HG03025 (cell line): ENCODE results near the gene LRRC4C.

Source experiments
- ATAC-seq: cut with Tn5 transposase; IDR thresholded peaks from one replicate; pipeline ENCODE4 v1.9.1; 2021; ENCODE audit warnings: mild to moderate bottlenecking, moderate library complexity; ENCODE audit not compliant: unreplicated experiment, low FRiP score

Gene LRRC4C

DNA sequence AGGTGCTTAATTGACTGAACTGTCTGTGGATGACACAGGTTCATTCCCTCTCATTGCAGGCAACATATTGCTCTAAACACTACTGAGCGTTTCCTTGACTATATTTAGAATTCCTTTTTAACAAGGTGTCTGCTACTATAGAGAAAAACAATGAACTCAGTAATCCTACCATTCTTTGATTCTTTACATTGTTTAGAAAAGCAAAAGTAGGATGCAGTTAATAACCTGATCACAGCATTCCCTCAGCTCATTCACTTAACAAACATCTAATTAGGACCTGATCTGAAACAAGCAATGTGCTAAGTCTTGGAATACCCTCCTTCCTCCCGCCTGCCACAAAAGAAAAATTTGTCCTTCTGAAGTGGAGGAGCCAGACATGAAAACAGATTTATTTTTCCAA, 313.1 kb downstream of the LRRC4C start:
- no peak for ATAC-seq

DNA sequence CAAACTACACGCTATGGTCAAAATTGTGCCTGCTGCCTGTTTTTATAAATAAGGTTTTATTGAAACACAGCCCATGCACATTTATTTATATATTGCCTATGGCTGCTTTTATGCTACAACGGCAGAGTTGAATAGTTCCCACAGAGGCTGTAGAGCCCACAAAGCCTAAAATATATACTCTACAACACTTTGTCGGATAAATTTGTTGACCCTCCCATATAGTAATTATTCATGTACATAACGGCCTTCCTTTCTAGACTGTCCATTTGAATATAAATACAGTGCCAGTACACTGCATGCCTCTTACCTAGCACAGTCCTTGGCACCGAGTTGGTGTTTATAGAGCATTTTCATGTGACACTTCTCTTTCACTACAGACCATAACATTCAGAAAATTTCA, 314.0 kb downstream of the LRRC4C start:
- ATAC-seq, result no peak

DNA sequence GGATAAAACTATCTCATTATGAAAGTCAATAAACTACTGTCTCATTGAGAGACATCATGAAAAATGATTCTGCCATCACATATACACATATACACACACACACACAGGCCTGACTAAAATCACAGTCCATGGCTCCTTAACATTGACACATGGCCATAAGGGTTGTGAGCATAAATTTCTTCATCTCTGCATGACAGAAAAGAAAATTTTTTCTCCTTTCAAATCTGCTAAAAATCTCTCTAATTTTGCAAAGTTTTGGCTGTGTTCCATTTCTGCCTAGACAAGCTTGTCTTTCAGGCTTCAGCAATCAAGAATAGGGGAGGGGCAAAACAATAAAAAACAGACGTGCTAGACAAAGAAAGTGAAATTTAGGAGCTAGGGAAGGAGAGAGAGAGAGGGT, 324.5 kb downstream of the LRRC4C start:
- no peak for ATAC-seq

DNA sequence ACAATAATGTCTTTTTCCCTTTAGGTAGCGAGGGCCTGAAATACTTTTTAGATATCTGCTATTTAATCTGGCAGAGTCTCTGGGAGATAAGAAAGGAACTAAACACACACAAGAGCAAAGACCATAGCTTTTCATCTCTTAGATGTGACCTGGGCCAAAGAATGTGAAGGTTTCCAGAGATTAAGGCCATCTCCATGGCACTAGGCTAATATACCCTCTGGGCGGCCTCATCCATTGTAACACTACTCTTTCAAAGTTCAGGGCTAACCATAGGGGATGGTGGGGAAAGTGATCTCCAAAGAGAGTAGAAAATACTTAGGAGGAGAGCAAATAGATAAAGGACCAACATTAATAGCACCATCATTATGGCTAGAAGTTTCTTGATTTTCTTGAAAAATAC, 326.4 kb downstream of the LRRC4C start:
- ATAC-seq, result no peak

DNA sequence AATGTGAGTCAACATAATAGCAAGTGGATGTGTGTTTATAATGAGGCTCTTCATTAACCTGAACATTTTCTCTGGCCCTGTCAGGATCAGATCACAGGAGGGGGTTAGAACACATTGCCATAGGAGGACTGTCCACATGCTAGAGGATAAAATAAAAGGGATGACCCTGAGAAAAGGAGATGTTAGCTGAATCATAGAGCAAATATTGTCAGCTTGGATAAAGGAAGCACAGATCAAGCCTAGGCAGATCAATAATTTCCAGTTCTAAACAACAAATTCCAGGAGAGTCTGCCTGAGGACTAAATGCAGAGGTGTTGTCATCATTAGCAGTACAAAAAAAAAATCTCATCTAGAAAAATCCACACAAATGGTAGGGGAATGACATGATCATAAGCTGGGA, 337.9 kb downstream of the LRRC4C start:
- no peak for ATAC-seq

DNA sequence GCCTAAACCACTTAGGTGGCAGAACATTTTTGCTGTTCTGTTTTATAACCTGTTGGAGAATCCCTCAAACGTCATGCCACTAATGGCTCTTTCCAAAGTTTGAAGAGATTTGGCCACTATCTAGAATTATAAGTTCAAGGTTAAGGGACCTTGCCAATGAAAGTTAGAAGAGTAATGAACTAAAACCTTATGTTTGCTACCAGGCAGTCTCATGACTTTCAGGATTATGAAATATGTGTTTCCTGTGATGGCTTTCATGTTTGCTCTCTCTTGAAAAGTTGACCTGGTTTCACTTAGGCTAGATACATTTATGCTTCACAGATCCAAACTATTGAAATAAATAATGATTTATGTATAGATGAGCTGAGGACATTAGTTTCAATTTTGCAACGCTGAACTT, 340.0 kb downstream of the LRRC4C start:
- no peak for ATAC-seq

DNA sequence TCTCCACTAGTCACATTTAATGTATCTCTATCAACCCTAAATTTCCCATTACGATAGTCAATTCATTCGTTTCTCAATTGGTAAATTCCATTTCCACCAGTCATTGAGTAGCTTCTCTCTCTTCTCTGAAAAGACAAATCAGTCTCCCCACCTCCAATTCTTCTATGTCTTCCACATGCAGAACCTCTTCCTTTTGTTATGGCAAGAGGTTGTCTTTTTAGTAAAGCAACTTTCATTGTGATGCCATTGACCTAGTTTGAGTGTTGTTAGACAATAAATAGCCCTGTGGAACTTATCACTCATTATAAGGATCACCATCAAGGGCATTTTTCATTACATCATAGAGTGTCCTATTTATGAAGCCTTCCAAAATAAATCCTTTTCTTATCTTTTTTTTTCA, 340.9 kb downstream of the LRRC4C start:
- ATAC-seq, result no peak

DNA sequence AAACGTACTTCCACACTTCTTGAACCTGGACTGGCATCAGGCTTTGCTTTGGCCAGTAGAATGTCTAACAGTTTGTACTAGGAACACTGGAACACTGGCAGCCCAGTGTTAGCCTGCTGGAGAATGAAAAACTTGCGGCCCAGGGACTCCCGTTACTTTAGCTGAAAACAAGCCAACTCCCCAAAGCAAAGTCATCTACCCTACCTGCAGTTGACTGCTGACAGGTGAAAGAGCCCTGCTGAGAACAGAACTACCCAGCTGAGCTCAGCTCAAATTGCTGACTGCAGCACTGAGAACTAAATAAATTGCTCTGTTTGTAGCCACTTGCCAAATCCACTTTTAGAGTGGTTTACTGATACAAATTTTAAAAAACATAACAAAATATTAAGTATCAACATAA, 342.5 kb downstream of the LRRC4C start:
- no peak for ATAC-seq

DNA sequence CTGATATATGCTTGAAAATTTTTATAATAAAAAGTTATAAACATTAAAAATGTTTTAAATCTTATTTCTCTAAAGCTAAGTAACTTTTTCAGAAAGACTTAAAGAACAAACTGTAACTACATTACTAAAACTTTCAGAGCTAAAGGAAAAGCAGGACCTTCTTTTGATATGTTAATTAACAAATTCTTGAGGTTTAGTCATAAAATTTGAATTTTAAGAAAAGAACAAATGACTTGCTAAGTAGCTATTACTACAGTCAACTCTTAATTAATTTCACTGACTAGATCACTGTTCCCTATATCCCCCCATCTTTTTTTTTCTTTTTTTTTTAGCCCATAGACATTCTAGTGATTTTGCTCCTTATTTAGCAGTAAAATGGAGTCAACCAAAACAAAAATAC, 344.4 kb downstream of the LRRC4C start:
- no peak for ATAC-seq

DNA sequence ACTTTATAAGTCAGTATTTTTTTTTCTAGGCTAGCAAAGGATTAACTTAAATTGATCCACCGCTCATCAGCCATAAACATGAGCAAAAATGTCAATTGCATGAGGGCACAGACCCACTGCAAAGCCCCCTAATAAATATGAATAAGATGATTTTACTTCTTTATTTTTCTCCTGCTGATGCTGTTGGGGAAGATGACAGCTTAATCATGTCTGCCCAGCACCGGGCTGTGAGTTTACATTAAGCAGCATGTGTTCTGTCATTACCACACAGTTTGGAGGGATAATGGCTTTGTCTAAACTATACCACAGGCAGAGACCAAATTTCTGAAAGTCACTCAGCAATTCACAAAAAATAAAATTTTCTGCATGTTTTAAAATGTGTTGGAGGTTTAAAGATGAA, 346.3 kb downstream of the LRRC4C start:
- ATAC-seq, result no peak

DNA sequence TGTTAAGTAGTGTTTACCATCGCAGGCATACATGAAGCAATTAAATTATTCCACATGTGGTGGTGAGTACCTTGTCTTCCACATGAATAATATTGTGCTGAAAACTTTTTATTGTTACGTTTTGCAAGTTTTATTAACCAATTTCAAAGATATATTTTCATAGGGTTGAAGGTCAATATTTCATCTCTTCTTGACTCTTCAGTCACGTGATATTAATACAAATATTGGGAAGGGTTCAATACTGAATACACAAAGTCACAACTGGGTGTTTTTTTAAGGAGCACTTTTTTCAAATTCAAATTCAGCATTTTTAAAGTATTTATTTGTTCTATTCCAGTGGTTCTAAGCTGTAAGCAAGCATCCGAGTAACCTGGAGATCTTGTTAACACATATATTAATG, 348.9 kb downstream of the LRRC4C start:
- no peak for ATAC-seq

DNA sequence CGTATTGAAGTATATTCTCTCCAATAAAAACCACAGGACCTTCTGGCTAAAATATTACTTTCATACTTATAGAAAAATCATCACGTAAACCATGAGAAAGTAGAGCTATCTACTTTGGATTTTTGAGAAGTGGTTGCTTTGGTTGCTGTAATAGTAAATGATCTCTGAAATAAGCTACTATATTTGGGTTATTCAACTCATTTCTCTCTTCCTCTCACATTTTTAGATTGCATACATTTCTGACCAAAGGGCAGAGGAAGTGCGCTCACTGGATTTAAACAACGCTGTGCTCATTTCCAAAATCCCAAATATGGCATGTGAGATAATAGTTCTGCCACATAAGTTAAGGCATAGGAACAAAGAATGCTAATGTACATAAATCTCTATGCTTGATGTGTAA, 357.0 kb downstream of the LRRC4C start:
- ATAC-seq, result no peak

DNA sequence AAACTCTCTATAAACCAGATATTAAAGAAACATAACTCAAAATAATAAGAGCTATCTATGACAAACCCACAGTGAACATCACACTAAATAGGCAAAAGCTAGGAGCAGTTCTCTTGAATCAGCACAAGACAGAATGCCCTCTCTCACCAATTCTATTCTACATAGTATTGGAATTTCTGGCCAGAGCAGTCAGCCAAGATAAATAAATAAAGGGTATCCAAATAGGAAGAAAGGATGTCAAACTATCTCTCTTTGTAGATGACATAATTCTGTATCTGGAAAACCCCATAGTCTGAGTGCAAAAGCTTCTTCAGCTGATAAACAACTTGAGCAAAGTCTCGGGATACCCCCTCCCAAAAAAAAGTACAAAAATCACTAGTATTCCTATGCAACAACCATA, 359.8 kb downstream of the LRRC4C start:
- no peak for ATAC-seq

DNA sequence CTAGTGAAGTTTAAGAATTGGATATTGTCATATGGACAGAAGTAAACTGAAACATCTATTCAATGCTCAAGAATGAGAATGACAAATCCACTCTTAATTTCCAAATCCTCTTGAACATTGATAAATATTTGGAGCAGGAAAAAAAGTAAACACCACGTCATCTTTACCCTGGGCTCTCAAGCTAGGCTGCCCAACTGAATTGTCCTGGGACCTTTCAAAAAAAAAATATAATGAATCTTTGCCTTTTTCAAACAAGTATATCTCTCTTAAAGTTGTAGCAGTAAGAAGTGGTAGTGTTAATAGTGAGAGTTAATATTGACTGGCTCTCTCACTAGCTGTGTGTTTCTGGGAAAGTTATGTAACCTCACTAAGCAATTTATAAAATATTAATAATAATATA, 374.3 kb downstream of the LRRC4C start:
- no peak for ATAC-seq

DNA sequence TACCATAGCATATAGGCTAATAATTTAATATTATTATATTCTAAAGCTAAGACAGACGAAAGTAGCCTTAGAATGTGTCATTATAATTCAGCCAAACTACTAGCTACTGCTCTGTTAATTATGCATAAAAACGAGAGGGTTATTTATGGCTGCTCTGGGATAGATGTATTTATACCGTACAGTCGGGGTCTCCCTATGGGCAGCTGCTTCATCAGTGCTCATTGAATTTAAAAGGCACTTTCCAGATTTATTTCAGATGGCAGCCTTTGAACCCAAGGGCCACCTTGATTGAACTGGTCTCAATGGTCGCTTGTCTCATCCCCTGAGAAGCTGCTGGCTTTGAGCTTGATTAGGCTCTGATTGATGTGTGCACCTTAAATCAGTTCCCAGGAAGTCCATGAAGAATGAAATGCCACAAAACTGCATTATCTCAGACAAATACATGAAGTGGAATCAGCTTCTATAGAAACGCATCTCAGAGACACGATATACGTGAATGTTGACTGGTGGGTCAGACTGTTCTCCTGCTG, 377.6 kb downstream of the LRRC4C start:
- ATAC-seq, result no peak

DNA sequence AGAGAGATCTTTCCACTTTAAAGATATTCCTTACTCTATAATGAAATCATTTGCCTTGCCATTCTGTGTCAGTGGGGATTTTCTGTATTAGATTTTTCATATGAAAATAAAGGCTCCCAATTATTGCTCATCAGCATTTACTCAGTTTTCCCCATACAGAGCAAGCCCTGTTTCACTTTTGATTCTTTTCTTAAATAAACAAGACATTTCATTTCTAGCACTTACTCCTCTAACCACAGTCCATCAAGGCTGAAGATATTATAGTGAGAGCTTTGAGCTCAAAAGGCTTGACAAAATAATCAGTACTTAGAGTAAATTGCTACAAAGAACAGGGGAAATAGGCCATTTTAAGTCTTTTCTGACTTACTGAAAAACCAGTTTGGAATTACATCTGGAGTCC, 385.1 kb downstream of the LRRC4C start:
- ATAC-seq, result no peak

DNA sequence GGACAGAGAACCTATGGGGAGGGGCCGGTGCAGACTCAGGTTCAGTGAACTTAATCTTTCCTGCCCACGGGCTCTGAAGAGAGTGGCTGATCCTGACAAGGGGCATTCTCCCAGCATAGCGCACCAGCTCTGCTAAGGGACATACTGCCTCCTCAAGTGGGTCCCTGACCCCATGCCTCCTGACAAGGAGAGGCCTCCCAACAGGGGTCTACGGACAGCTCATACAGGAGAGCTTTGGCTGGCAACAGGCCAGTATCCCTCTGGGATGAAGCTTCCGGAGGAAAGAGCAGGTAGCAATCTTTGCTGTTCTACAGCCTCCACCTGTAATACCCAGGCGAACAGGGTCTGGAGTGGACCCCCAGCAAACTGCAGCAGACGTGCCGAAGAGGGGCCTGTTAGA, 394.0 kb downstream of the LRRC4C start:
- no peak for ATAC-seq

DNA sequence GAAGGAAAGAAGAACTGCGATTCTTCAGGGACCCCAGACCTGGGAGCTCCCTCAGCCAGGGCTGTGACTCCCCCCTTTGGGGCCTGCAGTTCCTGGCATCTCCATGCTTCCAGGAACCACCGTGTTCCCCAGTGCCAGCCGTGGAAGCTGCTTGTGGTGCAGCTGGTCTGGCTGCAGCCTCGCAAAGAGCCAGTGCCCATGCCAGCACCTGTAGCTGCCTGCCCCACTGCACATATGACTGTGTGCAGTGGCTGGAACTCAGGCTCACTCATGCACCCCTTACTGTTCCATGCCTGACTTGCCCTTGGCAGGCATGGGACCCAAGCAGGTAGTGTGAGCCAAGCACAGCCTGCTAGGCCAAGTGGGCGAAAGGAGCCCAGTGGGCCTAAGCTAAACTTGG, 401.3 kb downstream of the LRRC4C start:
- no peak for ATAC-seq

DNA sequence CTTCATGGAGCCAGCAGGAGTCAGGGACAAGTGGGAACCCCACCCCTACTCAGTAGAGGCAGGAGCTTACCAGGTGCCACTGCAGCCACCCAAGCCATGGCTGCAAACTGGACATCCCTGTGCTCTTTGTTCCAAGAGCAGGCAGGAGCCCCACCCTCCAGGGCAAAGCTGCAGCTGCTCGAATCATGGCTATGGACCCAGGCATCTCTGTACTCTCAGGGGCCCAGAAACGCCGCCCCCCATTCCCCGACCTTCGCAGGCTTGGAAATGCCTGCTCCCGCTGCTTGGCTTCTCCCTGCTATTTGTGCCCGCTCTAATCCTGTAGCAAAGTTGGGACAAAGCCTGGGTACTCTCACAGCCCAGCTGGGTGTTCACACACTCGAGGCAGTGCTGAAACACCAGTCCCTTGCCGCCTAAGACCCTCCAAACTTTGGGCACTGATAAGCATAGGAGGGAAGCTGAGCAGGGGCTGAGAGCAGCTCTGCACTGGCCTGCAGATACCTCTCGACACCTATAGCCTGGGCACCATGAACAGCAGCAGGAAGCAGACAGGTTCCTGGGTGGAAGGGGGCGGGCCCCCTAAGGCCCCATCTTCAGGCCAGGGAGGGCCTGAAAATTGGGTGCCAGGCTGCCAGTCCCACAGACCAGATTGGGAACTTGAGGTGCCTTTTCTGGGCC, 402.4 kb downstream of the LRRC4C start:
- ATAC-seq, result no peak

DNA sequence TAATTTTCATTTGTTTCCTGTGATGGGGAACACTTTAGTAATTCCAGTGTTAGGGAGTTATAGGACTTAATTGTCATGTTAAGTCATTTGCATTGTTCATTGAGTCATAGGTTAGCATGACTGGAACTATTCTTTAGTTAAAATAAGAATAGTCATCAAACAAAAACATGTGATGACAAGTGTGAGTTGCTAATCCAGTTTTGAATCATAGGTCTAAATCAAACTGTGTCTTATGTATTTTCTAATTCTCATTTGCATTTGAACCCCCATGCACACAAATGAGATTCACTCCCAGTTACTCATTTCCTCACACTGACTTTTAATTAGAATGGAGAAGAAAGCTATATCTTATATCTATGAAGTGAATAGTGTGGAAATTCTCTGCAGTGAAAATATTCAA, 405.6 kb downstream of the LRRC4C start:
- no peak for ATAC-seq

DNA sequence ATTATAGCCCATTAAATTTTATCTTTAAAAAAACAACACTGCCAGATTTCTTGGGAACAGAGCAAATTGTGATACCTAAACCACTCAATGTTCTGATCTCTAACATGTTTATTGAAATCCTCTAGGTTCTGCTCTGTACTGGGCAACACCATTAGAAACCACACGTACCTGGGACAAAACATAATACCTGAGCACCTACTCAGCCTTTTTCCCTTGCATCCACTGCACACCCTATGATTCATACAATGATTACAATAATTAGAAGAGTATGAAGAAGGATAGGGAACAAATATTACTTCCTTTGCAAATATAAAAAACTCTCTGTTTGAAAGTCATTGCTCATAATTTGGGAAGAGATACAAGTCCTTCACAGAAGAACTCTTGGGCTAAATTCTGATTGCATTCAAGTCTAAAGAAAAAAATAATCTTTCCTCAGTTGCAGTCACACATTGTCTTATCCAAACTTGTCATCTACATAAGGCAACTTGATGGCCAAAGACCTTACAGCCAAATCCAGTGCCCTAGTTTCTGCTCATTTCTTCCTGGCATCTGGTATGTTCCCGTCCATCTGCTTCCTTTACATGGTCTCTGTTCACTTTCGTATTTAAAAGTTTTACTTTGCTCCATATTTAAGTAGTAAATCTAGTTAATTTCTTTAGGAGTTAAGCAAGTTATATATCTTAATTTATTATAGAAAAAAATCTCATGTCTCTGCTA, 407.4 kb downstream of the LRRC4C start:
- no peak for ATAC-seq

DNA sequence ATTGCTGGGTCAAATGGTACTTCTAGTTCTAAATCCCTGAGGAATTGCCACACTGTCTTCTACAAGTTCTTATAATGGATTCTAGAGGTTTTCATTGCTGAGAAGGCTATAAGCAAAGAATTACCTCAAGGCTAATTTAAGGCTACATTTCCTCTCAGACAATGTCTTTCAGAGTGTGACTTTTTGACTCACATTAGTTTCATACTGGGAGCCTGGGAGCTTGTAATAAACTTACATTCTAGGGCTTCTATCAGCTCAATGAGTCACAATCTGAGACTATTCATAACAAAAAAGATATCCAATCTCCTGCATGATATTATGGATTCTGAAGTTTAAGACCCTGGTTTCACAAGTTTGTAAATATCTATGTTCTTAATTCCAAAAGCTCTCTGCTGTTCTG, 408.7 kb downstream of the LRRC4C start:
- ATAC-seq, result no peak
